ENCODE measurements around the gene BICDL1.

The BICDL1 gene

DNA sequence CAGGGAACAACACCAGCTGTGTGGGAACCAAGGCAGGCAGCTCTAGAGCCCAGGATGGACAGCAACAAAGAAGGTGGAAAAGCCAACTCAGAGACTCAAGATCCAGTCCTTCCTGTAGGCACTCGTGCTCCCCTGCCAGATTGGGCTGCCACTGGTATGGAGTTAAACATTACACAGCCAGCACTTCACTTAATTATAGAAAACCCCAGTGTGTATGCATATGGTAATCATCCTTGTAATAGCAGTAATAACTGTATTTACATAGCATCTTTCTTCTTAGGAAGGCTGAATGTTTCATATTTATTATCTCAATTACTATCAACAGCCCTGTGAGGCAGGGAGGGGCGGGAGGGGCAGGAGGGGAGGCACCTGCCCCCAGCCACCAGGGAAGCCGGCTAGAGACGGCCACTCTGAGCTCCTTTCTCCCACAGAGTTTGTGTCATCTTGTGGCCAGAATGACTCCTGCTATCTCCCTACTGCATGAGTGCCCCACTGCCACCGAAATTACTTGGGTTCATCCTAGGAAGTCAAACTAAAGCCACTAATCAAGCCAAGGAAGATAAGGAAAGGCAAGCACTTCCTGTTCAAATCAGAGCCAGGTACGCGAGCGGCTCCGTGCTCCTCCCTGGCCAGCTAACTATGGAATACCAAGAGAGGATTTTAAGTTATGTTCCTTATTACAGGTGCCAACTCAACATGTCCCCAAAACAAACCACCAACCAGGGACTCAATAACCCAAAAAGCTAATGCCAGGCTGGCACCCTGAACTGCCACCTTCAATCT lies 143.2 kb downstream of the BICDL1 start:
- DNase-seq: no peak

DNA sequence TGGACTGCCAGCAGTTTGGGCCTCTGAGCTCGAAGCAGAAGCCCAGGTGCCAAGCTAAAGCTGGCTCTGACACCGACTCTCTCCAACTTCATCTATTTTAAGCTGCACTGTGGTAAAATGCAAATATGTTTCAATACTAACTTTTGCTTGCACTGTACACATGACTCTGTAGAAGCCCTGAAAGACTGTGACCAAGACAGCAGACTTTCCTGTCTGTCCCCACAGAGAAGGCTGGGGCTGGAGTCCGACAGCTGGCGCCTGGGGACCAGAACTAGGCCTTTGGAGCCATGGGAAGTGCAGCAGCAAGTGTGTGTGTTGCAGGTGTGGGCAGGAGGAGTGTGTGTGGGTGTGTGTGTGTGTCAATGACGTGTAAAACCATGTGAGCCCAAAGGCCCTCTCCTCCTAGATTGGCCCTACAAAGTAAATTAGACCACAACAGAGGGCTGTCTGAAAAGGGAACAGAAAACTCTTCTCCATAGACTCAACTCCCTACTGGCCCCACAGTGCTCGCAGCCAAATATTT lies 143.9 kb downstream of the BICDL1 start:
- DNase-seq: no peak

DNA sequence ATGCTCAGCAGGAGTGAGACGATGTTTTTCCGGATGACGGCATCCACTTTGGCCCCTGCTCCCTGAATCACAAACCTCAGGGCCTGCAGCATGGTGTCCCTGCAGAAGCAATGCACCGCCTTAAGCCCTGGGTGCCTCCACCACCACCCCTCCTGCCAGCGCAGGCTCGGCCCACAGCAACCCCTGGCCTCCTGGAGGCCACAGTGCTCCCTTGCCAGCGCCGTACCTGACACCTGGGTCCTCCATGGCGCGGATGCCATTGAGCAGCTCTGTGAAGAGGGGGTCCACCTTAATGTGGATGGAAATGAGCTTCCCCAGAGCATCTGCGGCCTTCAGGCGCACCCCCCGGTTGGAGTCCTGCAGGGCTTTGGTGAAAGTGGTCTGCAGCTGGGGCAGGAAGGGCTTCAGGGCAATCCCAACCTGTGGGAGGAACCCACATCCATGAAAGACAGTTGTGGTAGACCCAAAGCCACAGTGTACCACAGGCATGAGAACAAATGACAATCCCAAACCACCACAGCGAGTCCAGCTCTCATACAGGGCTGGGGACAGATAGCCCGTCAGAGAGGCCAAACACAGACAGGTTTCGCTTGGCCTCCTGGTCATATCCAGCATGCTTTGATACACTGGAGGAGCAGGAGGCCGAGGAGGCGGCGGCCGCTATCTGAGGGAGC lies 145.4 kb downstream of the BICDL1 start:
- DNase-seq: no peak

DNA sequence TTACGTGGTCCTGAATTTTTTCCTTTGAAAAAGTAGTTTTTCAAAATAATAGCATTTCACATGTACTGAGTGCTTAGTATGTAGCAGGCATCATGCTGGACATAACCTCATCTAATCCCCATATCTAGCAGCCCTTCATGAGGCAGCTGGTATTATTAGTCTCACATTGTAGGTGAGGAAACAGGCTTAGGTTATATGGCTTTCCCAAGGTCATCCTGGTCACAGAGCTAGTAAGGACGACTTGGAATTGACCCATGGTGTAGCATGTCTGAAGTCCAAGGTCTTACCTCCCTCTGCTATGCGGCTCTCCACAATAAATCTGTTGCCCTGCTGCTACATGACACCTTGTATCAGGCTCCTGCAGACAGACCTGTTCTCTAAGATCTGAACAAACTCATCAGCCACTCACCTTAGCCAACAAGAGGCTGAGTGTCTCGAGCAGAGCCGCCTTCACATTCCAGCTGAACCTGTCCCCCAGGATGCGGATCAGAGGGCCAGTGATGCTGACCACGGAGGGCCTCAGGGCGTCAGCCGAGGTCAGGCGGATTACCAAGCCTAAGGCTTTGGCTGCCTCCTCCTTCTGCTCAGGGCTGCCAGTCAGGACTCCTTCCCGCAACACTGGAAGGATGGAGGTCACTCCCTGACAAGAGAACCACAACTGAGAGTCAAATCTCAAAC lies 147.2 kb downstream of the BICDL1 start:
- DNase-seq: no peak

GRCh38 chr12:120137833-120138232 lies 148.8 kb downstream of the BICDL1 start:
- no peak for DNase-seq

DNA sequence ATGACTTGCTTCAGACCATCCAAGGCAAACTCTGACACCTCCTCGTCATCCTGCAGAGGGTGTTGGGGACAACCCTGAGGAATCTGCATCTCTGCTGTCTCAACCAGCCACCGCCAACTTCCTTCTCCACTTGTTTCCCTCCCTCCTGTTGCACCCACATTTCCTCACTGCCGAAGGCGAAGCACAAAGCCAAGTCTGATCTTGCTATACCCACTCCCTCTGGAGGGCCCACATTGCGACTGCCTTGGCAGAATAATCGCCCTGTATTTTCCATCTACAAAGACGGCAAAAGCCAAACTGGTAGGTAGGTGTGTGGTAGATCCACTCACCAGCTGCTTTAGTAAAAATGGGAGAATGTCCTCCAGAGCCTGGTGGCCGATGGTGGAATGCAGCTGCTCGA lies 149.3 kb downstream of the BICDL1 start:
- DNase-seq: no peak

DNA sequence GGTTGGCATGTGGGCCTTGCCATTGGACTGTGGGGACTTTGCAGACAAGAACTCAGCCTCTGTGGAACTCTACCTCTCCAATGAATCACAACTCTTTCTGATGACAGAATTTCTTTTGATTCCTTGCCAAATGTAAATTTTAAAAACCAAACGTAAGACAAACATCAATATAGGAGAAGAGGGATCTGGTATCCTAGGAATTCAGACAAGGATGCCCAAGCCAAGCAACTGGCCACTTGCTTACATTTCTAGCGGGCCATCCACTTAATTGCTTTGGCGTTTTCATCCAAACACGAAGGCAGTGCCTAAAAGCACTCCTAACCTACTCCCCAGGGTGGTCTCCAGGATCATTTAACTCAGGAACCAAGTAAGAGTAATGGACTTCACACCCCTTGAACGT lies 150.9 kb downstream of the BICDL1 start:
- DNase-seq: no peak

DNA sequence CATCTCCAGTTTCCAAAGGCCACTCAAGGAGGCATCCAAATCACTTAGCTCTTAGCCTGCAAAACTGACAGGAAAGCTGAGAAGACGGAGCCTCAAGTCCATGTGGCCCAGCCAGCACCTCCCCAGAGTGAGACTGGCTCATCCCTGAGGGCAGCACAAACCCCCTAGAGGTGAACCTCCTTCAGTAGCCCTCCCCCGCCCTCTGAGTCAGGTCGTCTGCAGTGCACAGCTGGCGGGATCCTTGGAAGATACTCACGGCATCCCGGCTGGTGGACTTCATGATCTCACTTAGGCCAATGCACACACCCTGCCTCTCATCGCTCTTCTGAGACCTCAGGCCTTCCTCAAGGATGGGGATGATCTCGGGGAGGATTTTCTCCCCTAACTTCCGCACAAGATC lies 151.6 kb downstream of the BICDL1 start:
- DNase-seq: no peak

- no peak for DNase-seq
These were observed 152.3 kb downstream of the BICDL1 start for GRCh38 chr12:120141336-120141735.

DNA sequence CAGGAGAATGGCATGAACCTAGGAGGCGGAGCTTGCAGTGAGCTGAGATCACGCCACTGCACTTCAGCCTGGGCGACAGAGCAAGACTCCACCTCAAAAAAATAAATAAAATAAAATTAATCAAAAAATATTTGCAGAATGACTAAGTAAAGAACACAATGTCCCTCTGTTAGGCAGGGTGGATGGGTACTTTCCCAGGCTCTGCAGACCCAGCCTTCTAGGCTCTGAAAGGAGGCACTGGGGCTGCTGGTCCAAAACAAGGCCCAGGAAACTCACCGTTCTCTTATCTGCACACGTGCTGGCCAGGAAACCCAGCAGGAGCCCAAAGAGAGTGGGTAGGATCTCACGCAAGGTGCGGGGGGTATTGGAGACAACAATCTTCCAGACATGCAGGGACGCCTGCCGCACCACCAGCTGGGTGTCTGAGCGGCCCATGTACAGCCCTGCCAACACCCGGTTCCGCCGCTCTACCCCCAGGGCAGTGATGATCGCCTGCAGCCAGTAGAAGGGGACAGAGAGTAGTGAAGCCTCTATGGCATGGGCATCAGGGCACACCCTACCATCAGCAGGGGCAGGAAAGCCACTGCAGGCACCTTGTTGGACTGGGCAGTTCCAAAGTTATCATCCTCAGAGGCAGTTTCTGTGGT lies 153.3 kb downstream of the BICDL1 start:
- no peak for DNase-seq
